Omental fat pad (tissue), 4 donors: Measurements from ENCODE around the gene CNNM2. TPM values are rescaled to one million over a fixed set of nuclear protein-coding genes. Genes with fewer than 3 reads are reported as not detected.
"Not testable (repeated sequence)": the region's sequence is repeated elsewhere in the genome, so short reads cannot be mapped to it uniquely, and the experiment has no call there.

Experiments
- ATAC-seq: fragments of 150-250 bp; one replicate; pipeline ENCODE4 v1.9.1; 2016; ENCODE audit warnings: mild to moderate bottlenecking, moderate library complexity; ENCODE audit not compliant: low FRiP score
- DNase-seq: peaks from one replicate; pipeline ENCODE4 v3.0.0-alpha.2; 2019; ENCODE audit warnings: low spot score
- total RNA-seq, 4 donors: library from RNA; depleted of rRNA; stranded (reverse); fragments of >200 nt; gene quantifications; one replicate each; pipeline ENCODE4 v1.1.0, GENCODE V29; 2016
- TF ChIP-seq, protein P1 (sequence below), 3 donors: fragments of 450-650 bp; IDR thresholded peaks; one replicate each; pipeline ENCODE4 v1.5.1; 2016 to 2017; ENCODE audit warnings: antibody characterized with exemption in 3 of 3, mild to moderate bottlenecking in 3 of 3, moderate library complexity in 2 of 3

Gene CNNM2
- total RNA-seq, 4 donors from 2014 or later: 2.3 to 9.8 (median 3.2) TPM

DNA sequence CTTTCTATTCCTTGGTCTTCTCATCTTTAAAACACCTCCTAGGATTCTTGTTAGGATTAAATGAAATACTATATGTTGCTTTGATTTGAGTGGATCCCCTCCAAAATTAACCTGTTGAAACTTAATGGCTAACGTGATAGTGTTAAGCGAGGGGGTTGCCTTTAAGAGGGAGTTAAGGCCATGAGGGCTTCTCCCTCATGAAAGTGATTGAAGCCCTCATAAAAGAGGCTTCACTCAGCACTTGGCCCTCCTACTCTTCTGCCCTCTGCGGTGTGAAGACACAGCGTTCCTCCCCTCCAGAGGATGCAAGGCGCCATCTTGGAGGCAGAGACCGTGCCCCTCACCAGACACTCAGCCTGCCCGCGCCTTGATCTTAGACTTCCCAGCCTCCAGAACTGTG lies 46.6 kb downstream of the CNNM2 start:
- no peak for DNase-seq
- TF ChIP-seq, protein P1, sequence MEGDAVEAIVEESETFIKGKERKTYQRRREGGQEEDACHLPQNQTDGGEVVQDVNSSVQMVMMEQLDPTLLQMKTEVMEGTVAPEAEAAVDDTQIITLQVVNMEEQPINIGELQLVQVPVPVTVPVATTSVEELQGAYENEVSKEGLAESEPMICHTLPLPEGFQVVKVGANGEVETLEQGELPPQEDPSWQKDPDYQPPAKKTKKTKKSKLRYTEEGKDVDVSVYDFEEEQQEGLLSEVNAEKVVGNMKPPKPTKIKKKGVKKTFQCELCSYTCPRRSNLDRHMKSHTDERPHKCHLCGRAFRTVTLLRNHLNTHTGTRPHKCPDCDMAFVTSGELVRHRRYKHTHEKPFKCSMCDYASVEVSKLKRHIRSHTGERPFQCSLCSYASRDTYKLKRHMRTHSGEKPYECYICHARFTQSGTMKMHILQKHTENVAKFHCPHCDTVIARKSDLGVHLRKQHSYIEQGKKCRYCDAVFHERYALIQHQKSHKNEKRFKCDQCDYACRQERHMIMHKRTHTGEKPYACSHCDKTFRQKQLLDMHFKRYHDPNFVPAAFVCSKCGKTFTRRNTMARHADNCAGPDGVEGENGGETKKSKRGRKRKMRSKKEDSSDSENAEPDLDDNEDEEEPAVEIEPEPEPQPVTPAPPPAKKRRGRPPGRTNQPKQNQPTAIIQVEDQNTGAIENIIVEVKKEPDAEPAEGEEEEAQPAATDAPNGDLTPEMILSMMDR (IDR thresholded peaks at IDR 0.05): no peak
- ATAC-seq: no peak

DNA sequence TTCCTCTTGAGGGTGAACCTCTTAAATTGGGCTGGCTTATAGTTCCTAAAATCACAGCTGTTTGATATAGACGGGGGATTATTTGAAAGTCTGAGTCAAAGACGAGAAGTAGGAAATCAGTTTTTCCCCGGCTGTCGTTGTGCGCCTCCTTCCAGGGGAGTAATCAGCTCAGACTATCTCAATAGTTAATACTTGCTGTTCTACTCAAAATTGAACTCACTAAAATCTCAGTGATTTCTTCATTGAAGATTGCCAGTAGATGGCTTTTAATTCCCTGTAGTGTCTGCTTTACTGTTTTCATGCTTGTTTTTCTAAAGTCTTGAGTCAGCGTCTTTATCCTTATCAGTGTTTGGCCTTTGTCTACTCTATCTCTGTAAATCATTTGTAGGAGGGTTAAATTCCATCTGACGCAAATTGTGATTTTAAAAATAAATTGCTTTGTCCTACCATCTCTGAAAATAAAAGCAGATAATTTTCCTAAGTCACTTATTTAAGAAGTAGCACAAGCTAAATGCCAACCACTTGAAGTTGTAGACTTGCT lies 47.3 kb downstream of the CNNM2 start:
- DNase-seq (no peak), ATAC-seq (no peak)
- TF ChIP-seq, protein P1 (IDR thresholded peaks at IDR 0.05): no peak

DNA sequence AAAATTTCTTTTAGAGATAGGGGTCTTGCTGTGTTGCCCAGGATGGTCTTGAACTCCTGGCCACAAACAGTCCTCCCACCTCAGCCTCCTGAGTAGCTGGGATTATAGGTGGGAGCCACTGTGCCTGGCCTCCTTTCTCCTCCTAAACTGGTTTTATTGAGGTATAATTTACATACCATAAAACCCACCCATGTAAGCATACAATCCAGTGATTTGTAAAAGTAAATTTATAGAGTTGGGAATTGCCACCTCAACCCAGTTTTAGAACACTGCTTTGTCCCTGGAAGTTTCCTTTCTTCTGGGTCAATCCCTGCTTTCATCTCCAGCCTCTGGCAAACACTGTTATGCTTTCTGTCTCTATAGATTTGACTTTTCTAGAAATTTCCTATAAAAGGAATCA lies 49.0 kb downstream of the CNNM2 start:
- DNase-seq: no peak
- TF ChIP-seq, protein P1 (IDR thresholded peaks at IDR 0.05): no peak
- ATAC-seq: no peak

DNA sequence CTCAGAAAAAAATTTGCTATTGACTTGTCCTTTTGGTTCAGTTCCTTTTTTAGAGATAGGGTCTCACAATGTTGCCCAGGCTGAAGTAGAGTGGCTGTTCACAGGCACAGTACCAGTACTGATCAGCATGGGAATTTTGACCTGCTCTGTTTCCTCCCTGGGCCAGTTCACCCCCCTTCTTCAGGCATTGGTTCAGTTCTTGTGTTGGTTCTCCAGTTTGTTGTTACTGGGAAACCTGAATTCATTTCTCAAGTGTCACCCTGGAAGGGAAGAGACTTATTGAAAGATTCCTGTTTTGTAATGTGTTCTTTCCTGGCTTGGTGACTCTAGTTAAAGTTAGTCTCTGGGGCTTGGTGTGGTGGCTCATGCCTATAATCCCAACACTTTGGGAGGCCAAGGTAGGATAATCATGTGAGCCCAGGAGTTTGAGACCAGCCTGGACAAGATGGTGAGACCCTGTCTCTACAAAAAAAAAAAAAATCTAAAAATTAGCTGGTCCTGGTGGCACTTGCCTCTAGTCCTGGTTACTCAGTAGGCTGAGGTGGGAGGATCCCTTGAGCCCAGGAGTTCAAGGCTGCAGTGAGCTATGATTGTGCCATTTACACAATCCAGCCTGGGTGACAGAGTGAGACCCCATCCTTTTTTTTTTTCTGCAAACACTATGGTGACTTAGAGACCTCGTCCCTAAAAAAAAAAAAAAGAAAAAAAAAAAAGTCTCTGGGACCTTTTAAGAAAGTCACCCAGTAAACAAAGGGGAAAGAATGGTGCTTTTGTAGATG lies 52.7 kb downstream of the CNNM2 start:
- DNase-seq: no peak
- TF ChIP-seq, protein P1 (IDR thresholded peaks at IDR 0.05): no peak
- ATAC-seq: no peak

GRCh38 chr10:102975483-102976379 lies 57.6 kb downstream of the CNNM2 start:
- TF ChIP-seq, protein P1 (IDR thresholded peaks at IDR 0.05): no peak
- DNase-seq (no peak), ATAC-seq (no peak)

DNA sequence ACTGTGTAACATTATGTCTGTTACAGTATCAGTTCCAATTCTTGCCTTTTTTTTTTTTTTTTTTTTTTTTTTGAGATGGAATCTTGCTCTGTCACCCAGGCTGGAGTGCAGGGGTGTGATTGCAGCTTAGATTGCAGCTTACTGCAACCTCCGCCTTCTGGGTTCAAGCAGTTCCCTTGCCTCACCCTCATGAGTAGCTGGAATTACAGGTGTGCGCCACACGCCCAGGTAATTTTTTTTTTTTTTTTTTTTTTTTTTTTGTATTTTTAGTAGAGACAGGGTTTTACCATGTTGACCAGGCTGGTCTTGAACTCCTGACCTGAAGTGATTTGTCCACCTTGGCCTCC lies 58.3 kb downstream of the CNNM2 start:
- not testable (repeated sequence) for DNase-seq, ATAC-seq

GRCh38 chr10:102982296-102982695 lies 64.2 kb downstream of the CNNM2 start:
- DNase-seq (no peak), ATAC-seq (no peak)
- TF ChIP-seq, protein P1 (IDR thresholded peaks at IDR 0.05): no peak
